ENCODE results near the gene GLB1L2.

The GLB1L2 gene

GRCh38 chr11:134406264-134407185, 74.7 kb downstream of the GLB1L2 start:
- DNase-seq (ENCODE audit: low spot score): no peak

- no peak for DNase-seq (ENCODE audit: low spot score)
Observed at GRCh38 chr11:134407321-134407828, 75.6 kb downstream of the GLB1L2 start.

- DNase-seq (ENCODE audit: low spot score): no peak
Observed at GRCh38 chr11:134407923-134408322, 76.1 kb downstream of the GLB1L2 start.

GRCh38 chr11:134409552-134410429, 78.0 kb downstream of the GLB1L2 start:
- no peak for DNase-seq (ENCODE audit: low spot score)

GRCh38 chr11:134410766-134411165, 79.0 kb downstream of the GLB1L2 start:
- DNase-seq (ENCODE audit: low spot score): no peak

- no peak for DNase-seq (ENCODE audit: low spot score)
Observed at GRCh38 chr11:134412203-134413042, 80.6 kb downstream of the GLB1L2 start, which contains the start of gene B3GAT1. Gene B3GAT1, minus strand, starts transcription at chr11:134412242. Its CDS starts 24,583 bp downstream, at chr11:134387659.

DNA sequence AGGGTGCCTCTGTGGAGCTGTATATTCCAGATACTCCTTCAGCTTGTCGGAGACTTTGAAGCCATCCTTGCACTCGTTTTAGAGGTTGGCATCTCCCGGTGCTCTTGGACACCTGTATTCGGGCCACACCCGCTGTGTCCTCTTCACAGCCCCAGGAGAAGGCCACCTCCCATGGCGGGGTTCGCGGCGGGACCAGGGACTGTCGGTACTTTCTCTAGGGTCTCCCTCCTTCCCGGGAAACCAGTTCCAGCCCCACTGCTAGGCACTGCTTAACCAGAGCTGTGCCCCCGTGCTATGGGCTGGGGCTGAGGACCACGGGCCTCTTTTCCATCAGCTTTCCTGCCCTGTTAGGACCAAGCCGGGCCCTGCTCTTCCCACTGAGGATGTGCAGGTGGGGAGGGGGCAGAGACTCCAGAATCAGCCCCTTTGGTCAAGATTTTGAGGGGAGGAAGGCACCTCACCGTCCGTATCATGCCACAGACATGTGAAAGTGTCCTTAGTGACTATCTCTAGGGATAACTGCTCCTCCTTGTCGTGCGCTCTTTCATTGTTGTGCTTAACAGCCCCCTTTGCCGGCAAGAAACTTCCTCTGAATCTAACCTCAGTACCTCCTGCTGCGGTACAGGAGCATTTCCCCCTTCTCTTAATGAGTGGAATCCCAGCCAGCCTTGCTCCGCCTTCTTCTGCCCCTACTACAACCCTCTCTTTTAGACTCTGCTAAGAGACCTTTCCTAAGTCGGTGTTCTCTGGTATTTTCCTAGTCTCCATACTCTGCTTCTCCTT, 81.4 kb downstream of the GLB1L2 start:
- DNase-seq (ENCODE audit: low spot score): no peak

DNA sequence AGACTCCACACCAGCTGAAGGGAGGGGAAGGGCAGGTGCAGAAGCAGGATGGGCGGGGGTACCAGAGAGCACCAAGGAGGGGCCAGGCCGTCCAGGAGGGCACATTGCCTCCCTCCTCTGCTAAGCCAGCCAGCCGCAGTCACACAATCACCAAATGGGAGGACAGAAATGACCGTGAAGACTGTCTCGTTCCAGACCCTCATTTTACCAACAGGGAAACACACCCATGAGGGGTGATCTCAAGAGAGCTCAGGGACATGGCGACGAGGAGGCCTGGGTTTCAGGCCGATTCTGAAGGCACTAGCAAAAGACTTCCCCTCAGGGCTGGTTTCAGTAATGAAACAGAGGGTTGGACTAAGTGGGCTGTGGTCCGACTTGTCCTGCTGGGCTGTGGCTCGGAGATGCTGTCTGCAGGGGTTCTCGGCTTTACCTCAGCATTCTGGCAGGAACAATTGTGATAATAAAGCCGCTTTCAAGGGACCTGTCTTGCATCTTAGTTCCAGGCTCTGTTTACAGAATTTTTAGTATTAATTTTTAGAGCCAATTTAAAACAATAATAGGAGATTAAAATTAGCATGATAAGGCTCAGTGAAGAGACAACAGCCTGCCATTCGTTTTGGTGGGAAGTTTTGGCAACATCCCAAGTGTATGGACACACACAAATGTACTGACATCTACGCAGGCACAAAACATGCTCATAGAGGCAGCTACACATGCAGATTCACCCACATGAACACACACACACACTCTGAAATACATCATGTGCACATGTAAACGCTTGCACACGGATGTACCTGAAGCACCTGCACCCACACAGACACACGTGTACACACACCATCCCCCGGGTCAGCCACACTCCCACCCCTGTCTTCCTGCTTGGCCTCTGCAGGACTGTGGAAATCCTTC, 82.3 kb downstream of the GLB1L2 start:
- no peak for DNase-seq (ENCODE audit: low spot score)

DNA sequence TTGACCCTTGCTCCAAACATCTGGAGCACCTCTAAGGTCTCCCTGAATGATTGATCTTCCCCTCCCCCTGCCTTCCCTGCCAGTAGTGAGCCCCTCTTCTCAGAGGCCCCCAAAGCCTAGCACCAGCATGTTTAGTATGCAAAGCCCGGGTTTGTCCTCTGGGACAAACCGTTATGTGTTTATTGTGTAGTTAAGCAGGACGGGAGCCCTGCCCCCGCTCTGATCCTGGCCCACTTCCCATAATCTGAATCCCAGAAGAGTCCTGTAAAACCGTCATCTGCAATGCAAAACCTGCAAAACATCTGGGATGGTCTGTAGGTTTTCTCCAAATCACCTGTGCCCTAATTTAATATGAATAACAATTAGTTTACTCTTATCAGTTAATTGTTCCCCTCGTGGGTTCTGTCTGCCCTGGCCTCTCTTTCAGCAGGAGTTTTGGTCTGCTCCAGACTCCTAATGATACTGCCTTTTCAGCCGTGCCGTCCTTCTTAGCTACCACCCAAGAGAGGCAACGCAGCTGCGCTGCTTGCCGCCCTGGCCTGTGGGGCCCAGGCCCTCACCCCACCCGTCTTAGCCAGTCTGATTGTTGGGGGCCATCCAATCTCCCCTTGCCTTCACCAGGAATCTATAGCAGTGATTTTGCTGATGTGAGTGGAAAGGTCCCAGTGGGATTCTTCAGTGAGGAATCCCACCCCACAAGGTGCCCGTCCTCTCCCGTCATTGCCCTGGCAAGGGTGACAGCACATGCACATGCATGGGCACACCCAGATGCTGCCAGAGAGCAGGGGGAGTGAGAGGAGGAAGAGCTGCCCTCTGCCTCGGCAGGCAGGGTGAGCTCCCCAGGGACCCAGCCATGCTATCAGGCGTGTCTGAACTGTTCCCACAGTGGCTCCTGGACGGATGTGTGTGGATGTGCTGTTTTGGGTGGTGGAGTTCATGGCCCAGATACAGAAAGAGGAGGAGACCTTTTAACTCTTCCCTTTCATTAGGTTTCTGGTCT, 83.3 kb downstream of the GLB1L2 start:
- no peak for DNase-seq (ENCODE audit: low spot score)

DNA sequence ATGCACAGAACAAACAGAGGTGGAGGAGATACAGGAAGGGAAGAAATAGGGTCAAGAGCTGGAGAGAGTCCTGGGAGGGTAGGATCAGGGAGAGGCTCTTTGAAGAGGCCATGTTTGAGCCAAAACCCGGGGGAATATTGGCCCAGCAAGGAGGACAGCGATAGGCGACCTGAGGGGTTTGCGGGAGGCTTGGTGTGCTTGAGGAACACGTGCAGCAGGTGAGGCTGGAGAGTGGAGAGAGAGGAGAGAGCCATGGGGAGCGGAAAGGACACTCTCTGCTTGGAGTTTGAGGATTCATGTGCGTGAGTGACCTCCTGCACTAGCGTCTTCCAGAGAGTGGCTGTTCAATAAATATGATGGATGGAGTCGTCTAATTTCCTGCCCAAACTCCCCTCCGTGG, 84.9 kb downstream of the GLB1L2 start:
- DNase-seq (ENCODE audit: low spot score): no peak

GRCh38 chr11:134417871-134418840, 86.4 kb downstream of the GLB1L2 start:
- peak; percentile 10 for DNase-seq (ENCODE audit: low spot score)

- DNase-seq (ENCODE audit: low spot score): no peak
Observed at GRCh38 chr11:134423106-134423505, 91.3 kb downstream of the GLB1L2 start.

GRCh38 chr11:134425413-134425812, 93.6 kb downstream of the GLB1L2 start:
- no peak for DNase-seq (ENCODE audit: low spot score)
